Measurements from ENCODE around the gene HPCAL1. TPM values are rescaled to one million over a fixed set of nuclear protein-coding genes. Genes with fewer than 3 reads are reported as not detected.

The HPCAL1 gene
- total and polyA plus RNA-seq, 2 of the 8 experiments (the other 6 are each of a cell fraction or from before 2014, with no cell fraction given) = 5.8 to 8.6 TPM

- TF ChIP-seq CHD7 (IDR thresholded peaks at IDR 0.05; ENCODE audit: insufficient replicate concordance, low read length) (no peak), CEBPB (IDR thresholded peaks at IDR 0.05; ENCODE audit: low read depth, low read length) (no peak), NRF1 (IDR thresholded peaks at IDR 0.05; ENCODE audit: low read depth, low read length) (no peak), GTF2F1 (IDR thresholded peaks at IDR 0.05; ENCODE audit: borderline replicate concordance, low read depth, low read length) (no peak), ATF3 (IDR thresholded peaks at IDR 0.05; ENCODE audit: insufficient read depth, low read depth, low read length) (no peak), CBX5 (IDR thresholded peaks at IDR 0.05; ENCODE audit: low read depth, low read length) (no peak), SP4 (IDR thresholded peaks at IDR 0.05; ENCODE audit: low read length) (no peak), CREB1 (IDR thresholded peaks at IDR 0.05) (no peak), CTCF (IDR thresholded peaks at IDR 0.05; ENCODE audit: control extremely low read depth in 1 of 3, insufficient read depth in 1 of 3, low read depth in 1 of 3, low read length in 3 of 3) (no peak)
These were observed 30.2 kb upstream of the HPCAL1 start (continued) for GRCh38 chr2:10272464-10272863.
